ENCODE data around the gene BIRC6.
"Not testable (repeated sequence)": the region's sequence is repeated elsewhere in the genome, so short reads cannot be mapped to it uniquely, and the experiment has no call there.

The BIRC6 gene

DNA sequence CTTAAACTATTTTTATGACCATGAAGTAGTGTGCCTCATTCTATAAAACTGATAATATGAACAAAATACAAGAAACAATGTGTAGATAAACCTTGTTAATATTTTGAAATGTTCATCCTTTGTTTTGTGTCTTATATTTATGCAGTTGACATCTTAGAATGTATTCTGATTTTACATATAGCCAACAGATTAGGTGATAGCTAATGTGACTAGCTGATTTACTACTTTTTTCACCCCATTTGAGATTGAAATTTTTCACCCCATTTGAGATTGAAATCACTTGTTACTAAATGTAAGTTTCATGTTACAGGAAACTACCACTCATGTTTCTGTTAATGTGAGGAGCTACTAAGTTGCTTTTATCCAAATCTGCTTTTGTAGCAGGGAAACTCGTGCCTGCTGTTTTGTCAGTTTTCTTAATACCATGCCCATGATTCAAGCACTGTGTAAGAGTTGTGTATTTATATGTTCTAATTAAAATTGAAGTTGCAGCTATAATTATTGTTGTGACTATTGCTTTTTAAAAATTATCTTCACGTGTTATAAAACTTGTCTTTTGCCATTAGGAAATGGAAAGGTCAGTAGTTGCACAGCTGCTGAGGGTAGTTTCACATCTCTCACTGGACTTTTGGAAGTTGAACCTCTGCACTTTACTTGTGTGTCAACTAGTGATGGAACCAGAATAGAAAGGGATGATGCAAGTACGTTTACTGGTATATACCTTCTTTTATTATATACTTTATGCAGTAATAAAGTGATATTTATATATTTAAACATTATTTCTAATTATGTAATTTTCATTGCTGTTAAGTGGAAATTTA is 96.6 kb downstream of the BIRC6 start:
- DNase-seq, result no peak

DNA sequence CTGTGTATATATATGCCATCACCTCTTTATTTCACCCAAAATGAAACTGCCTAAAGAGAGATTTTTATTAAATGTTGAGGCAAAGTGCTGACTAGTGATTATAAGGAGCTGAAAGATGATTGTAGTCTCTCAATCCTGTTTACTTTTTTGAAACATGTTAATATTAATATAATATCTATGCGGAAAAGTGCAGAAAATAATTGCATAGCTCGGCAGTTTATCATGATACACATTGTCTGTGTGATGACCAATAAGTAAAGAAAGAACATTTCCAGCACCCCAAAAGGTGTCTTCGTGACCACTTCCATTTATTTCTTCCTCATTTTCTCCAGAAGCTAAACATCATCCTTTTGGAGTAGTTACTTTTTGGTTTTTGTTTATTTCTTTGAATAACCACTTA is 99.0 kb downstream of the BIRC6 start:
- no peak for DNase-seq

GRCh38 chr2:32456808-32457207 is 100.0 kb downstream of the BIRC6 start:
- no peak for DNase-seq

DNA sequence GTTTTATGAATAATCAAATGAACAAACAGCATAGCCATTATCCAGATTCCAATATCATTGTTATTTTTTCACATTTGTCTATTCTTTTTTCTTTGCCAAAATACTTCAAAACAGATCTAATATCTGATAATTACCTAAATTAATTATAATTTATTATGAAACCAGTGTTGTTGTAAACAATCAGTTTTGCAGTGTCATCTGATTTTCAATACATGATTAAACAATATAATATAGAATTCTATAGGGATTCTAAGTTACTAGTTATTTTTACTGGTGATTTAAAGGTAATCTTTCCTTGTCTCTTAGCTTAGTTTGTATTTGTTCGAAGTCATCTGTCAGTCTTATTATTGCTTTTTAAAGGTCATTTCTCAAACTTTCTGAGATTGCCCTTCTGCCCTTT is 101.0 kb downstream of the BIRC6 start:
- no peak for DNase-seq

- DNase-seq, result not testable (repeated sequence)
Measured at GRCh38 chr2:32460861-32461260, 104.0 kb downstream of the BIRC6 start.

GRCh38 chr2:32463110-32463509 is 106.3 kb downstream of the BIRC6 start:
- no peak for DNase-seq

DNA sequence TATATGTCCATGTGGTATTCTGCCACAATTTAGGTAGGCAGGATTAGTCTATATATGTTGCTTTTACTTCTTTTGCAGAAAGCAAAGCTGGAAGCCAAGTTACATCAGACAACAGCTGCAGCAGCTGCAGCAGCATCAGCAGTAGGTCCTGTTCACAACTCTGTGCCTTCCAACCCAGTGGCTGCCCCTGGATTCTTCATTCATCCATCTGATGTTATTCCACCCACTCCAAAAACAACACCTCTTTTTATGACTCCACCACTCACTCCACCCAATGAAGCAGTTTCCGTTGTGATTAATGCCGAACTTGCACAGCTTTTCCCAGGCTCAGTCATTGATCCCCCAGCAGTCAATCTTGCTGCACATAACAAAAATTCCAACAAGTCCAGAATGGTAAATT is 107.6 kb downstream of the BIRC6 start:
- DNase-seq, result no peak

DNA sequence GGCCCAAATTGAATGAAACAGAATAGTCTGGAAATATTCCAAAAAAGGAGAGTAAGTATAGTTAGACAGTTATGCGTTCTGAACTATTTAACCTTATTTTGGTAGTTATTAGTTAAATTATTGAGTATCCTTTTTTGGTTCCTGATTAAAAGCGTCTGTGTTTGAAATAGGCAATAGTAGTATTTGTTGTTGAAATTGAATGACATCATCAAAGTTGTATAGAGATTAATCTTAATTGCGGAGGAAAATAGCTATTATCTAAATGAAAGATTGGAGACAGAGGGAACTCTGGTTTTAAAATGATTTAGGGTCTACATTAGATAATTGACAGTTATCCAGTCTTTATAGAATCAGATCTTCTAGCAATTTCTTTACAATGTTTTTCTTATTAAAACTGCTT is 115.8 kb downstream of the BIRC6 start:
- DNase-seq, result no peak

DNA sequence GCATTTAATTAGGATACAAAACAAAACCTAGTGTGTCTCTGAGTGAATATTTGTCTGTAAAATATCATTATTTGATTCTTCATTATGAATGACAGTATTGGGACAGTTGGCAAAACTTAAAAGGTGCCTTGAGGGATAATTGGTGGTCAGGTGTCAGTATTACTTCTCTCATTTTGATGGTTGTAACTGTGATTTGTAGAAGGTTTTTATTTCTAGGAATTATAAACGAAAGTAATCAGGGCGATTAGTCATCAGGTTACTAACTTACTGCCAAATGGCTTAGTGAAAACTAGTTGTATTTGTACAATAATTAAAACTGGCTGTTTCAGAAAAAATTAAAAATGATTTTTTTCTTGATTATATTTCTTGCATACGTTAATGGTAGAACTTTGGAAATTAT is 117.6 kb downstream of the BIRC6 start:
- DNase-seq, result no peak

DNA sequence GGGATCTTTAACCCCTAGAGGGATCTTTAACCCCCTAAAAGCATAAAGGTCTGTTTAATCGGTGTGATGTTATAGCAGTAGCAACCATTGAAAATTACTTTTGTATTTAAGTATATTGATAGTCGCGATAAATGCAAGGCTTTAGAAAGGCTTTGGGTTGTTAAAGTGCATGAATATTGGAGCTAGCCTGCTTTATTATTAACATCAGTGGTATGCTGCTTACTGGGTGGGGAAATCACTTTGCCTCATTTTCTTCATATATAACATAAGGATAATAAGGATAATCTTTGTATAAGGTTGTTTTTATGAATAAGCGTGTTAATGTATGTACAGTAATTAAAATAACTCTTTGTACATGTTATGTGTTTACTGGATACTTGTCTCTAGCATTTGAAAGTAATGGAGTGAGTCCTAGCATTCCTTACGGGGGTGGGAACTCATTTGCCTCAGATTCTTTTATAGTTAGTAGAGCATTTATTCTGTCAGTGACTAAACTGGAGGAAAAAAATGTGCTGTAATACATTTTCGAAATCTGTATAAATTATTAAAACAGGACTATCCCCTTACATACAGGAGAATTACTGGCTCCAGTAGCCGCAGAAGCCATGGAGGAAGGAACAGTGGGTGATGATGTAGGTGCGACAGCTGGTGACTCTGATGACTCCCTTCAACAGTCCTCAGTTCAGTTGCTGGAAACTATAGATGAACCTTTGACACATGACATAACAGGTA is 122.2 kb downstream of the BIRC6 start:
- DNase-seq, result no peak

DNA sequence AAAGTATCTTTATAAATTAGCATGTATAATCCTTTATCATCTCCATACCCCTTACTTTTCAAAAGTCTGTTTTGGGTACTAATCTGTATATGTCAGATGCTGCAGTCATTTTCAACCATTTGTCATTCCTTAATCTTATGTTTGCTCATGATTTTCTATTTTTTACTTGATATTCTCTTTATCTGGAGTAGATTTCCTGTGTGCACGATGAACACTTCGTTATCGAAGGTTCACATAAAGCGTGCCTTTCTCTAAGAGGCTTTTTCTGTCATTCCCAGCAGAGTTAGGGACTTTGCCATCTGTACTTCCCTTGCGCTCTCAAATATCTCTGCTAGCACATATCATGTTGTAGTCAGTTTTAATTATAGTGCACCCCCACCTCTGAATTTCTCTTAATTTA is 123.2 kb downstream of the BIRC6 start:
- no peak for DNase-seq

- no peak for DNase-seq
Measured at GRCh38 chr2:32482471-32482870, 125.6 kb downstream of the BIRC6 start.

- no peak for DNase-seq
Measured at GRCh38 chr2:32484937-32485336, 128.1 kb downstream of the BIRC6 start.

DNA sequence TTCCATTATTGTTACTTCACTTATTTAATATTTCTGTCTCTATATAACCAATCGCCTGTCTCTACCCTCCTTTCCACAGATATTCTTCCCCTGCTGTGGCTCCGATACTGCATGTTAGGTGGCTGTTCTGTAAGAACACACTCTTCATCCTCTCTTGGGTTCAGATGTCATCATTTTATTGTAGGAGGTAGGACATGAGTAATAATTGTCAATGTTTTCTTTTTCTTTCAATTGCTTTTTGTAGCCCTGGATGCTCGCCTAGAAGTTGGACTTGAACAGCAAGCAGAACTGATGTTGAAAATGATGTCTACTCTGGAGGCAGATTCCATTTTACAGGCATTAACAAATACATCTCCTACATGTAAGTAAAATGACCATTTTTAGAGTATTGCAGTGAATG is 128.6 kb downstream of the BIRC6 start:
- no peak for DNase-seq

- no peak for DNase-seq
Measured at GRCh38 chr2:32489061-32489460, 132.2 kb downstream of the BIRC6 start.

DNA sequence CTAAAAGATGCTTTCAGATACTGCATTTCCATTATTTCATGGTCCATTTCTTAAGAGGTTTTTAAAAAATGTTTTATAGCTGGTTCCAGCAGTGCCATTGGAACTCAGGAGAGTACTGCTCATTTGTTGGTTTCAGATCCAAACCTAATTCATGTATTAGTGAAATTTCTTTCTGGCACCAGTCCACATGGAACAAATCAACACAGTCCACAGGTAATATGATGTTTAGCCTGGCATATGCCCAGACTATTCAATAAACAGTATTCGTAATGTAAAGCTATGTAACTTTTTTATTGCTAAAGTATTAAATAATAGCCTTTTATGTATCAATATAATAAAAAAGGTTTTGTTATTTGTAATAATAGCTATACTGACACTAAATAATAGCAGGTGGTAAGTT is 134.5 kb downstream of the BIRC6 start:
- DNase-seq, result no peak

- no peak for DNase-seq
Measured at GRCh38 chr2:32495139-32495538, 138.3 kb downstream of the BIRC6 start.

GRCh38 chr2:32496662-32497061 is 139.8 kb downstream of the BIRC6 start:
- no peak for DNase-seq

GRCh38 chr2:32498306-32498705 is 141.5 kb downstream of the BIRC6 start:
- DNase-seq, result no peak

- no peak for DNase-seq
Measured at GRCh38 chr2:32502941-32503340, 146.1 kb downstream of the BIRC6 start.

GRCh38 chr2:32504877-32505478 is 148.2 kb downstream of the BIRC6 start:
- no peak for DNase-seq

DNA sequence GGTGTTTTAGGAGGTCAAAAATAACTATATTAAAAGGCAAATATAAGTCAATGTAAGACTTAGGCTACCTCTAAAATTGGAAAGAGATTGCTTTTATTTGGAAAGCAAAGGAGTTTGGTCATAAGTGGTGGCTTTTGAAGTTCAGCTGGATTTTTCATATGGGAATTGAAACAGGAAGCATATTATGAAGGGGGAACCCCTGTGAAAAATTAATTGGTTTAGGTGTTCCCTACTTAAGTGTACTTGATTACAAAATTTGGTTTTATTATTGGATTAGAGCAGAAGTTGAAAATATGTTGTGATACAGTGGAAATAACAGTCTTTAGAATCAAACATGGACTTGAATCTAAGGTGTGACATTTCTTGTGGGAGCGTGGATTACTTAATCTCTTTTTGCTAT is 149.6 kb downstream of the BIRC6 start:
- no peak for DNase-seq

DNA sequence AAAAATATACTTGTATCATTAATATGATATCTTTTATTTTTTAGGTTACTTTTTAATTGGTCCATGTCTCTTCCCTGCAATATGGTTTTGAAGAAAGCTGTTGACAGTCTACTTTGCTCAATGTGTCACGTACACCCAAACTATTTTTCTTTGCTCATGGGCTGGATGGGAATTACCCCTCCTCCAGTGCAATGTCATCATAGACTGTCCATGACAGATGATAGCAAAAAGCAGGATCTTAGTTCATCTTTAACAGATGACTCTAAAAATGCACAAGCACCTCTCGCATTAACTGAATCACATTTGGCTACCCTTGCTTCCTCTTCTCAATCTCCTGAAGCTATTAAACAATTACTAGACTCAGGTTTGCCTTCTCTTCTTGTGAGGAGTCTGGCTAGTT is 158.1 kb downstream of the BIRC6 start:
- no peak for DNase-seq

DNA sequence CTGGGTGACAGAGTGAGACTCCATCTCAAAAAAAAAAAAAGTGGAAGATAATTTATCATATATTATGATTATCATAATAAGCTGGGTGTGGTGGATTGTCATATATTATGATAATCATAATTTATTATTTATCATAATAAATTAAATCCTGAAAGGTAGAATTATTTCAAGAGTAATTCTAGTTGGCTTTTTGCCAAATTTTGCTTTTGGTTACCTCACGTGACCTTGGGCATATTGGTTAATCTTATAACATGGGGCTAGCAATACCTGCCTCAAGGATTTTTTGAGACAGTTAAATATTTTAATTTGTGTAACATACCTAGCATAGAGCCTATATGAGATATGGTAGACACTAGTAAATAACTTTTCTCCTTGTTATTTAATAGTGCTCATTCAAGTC is 159.7 kb downstream of the BIRC6 start:
- no peak for DNase-seq
